T-helper 1 cell treated with Interleukin-12 subunit alpha and Interleukin-12 subunit beta and Interleukin-4 antibody, amounts not matched to agents 30 ng/mL and 1 ng/mL, for 36 hours (primary cell): Measurements from ENCODE around the gene KIF26B. TPM values are rescaled to one million over a fixed set of nuclear protein-coding genes. Genes with fewer than 3 reads are reported as not detected.
"Not testable (repeated sequence)": the region's sequence is repeated elsewhere in the genome, so short reads cannot be mapped to it uniquely, and the experiment has no call there.

Experiments used
- intact Hi-C: fragments of 100-400 bp; cut with micrococcal nuclease; formaldehyde crosslinking; loops from one replicate; pipeline ENCODE4 v1.15.1; 2024
- total RNA-seq: library from RNA; stranded (reverse); gene quantifications from 2 replicates; pipeline ENCODE4 v1.2.3, GENCODE V29; 2022

KIF26B gene
- total RNA-seq, 1 donor from 2014 or later, result not detected

GRCh38 chr1:245671966-245672767 lies 517.4 kb downstream of the KIF26B start:
- intact Hi-C loops, result no loop called here

GRCh38 chr1:245672836-245673656 lies 518.3 kb downstream of the KIF26B start:
- intact Hi-C loops, result not testable (repeated sequence)

GRCh38 chr1:245673881-245674414 lies 519.2 kb downstream of the KIF26B start:
- intact Hi-C loops, result no loop called here

- intact Hi-C loops, result no loop called here
Observed at GRCh38 chr1:245677461-245678240, 522.9 kb downstream of the KIF26B start.

GRCh38 chr1:245678860-245679411 lies 524.2 kb downstream of the KIF26B start:
- intact Hi-C loops, result no loop called here

GRCh38 chr1:245679821-245680780 lies 525.3 kb downstream of the KIF26B start:
- intact Hi-C loops, result no loop called here

- intact Hi-C loops, result no loop called here
Observed at GRCh38 chr1:245682638-245683628, 528.1 kb downstream of the KIF26B start.

- intact Hi-C loops, result no loop called here
Observed at GRCh38 chr1:245683676-245684075, 528.9 kb downstream of the KIF26B start.

GRCh38 chr1:245684166-245684565 lies 529.4 kb downstream of the KIF26B start:
- intact Hi-C loops, result no loop called here

GRCh38 chr1:245684571-245684970 lies 529.8 kb downstream of the KIF26B start:
- intact Hi-C loops, result no loop called here

- intact Hi-C loops, result no loop called here
Observed at GRCh38 chr1:245685111-245685810, 530.5 kb downstream of the KIF26B start.

GRCh38 chr1:245686006-245686405 lies 531.2 kb downstream of the KIF26B start:
- intact Hi-C loops, result no loop called here

- intact Hi-C loops, result no loop called here
Observed at GRCh38 chr1:245686446-245687030, 531.8 kb downstream of the KIF26B start.

- intact Hi-C loops, result no loop called here
Observed at GRCh38 chr1:245687152-245687635, 532.4 kb downstream of the KIF26B start.

- intact Hi-C loops, result no loop called here
Observed at GRCh38 chr1:245687636-245688535, 533.1 kb downstream of the KIF26B start.
